Measurements from ENCODE around the gene LDB2. TPM values are rescaled to one million over a fixed set of nuclear protein-coding genes. Genes with fewer than 3 reads are reported as not detected.

LDB2 gene
- total RNA-seq, 4 donors from 2014 or later: 3.9 to 43.7 (median 7.8) TPM

- Histone ChIP-seq H3K27ac (no peak overlapping the region), H3K27me3 (no peaks in the 10 kb centered on the region), H3K36me3 (no peaks in the 10 kb centered on the region), H3K4me3 (no peak overlapping the region), H3K4me1 (no peaks in the 10 kb centered on the region), H3K9me3 (no peaks in the 10 kb centered on the region)
- no peak for DNase-seq
- TF ChIP-seq POLR2A (IDR thresholded peaks at IDR 0.05): no peak
- TF ChIP-seq, protein P1, sequence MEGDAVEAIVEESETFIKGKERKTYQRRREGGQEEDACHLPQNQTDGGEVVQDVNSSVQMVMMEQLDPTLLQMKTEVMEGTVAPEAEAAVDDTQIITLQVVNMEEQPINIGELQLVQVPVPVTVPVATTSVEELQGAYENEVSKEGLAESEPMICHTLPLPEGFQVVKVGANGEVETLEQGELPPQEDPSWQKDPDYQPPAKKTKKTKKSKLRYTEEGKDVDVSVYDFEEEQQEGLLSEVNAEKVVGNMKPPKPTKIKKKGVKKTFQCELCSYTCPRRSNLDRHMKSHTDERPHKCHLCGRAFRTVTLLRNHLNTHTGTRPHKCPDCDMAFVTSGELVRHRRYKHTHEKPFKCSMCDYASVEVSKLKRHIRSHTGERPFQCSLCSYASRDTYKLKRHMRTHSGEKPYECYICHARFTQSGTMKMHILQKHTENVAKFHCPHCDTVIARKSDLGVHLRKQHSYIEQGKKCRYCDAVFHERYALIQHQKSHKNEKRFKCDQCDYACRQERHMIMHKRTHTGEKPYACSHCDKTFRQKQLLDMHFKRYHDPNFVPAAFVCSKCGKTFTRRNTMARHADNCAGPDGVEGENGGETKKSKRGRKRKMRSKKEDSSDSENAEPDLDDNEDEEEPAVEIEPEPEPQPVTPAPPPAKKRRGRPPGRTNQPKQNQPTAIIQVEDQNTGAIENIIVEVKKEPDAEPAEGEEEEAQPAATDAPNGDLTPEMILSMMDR (IDR thresholded peaks at IDR 0.05): no peak
Observed at GRCh38 chr4:16505267-16505666, 393.2 kb downstream of the LDB2 start.

DNA sequence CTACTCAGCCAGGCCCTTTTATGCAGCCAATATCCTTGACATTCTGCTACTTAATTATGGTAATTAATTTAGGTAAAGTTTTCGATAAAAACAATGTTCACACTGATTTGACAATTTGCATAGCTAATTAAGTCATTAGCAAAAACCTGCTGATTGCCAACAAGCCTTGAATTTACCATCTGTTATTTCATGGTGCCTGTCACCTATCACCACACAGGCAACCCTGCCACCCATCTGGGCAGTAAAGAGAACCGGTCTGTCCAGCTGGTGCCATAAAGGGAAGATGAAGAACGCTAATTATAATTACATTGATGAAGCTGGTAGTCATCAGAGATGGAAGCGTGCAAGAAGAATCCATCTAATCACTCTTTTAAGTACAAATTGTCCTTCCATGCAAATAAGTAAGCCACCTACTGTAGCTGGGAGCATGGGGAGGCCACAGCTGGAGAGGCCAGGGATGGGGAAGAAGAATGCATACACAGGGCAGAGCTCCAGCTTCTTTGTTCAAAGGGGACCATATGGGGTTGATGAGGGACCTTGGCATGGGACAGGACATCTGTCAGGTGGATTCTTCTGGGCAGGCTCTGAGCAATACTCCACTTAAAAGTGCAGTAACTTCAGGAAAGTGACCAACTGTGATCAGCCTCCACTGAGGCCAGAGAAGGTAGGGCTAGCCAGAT lies 394.9 kb downstream of the LDB2 start:
- Histone ChIP-seq H3K27ac (no peak overlapping the region), H3K36me3 (no peaks in the 10 kb centered on the region), H3K4me1 (no peaks in the 10 kb centered on the region), H3K27me3 (no peaks in the 10 kb centered on the region), H3K4me3 (no peak overlapping the region), H3K9me3 (no peaks in the 10 kb centered on the region)
- no peak for TF ChIP-seq POLR2A (IDR thresholded peaks at IDR 0.05)
- TF ChIP-seq, protein P1 (IDR thresholded peaks at IDR 0.05): no peak
- DNase-seq: no peak

DNA sequence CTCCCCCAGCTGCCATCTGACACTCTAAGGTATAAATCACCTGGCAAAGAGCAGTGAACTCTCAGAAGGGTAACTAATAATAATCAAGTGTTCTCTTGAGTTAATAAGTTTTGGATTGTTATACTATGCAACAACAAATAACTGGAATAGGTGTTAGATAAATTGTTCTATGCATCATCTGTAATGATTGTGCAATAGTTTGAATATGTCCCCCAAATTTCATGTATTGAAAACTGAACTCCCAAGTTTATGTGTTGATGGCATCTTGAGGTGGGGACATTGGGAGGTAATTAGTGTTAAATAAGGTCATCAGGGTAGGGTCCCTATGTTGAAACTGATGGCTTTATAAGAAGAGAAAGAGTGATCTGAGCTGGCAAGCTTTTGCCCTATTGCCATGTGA lies 399.5 kb downstream of the LDB2 start:
- H3K4me3 ChIP-seq: no peak overlapping the region
- DNase-seq: no peak
- TF ChIP-seq, protein P1 (IDR thresholded peaks at IDR 0.05): no peak
- TF ChIP-seq POLR2A (IDR thresholded peaks at IDR 0.05): no peak

DNA sequence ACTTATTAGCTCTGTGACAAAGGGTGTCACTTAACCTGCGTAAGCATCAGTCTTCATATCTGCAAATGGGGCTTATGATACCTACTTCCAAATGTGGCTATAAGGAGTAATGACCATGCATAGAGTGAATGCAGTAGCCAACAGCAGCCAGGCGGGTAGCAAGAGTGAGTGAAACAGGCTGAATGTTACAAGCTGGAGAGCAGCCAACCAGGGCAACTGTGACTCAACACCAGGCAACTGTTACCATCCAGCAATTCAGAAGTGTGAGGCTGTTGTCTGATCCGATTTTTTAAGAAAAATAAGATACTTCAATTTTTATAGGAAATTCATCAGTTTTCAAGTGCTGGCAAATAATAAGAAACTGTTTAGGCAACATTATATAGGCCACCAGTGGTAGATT lies 401.9 kb downstream of the LDB2 start:
- DNase-seq: no peak
- Histone ChIP-seq H3K36me3 (no peaks in the 10 kb centered on the region), H3K4me1 (no peaks in the 10 kb centered on the region), H3K4me3 (no peak overlapping the region), H3K27me3 (no peaks in the 10 kb centered on the region), H3K9me3 (no peaks in the 10 kb centered on the region), H3K27ac (no peak overlapping the region)
- TF ChIP-seq, protein P1 (IDR thresholded peaks at IDR 0.05): no peak
- TF ChIP-seq POLR2A (IDR thresholded peaks at IDR 0.05): no peak

More for the DNA sequence above, 399.5 kb downstream of the LDB2 start:
- H3K27me3 ChIP-seq: no peaks in the 10 kb centered on the region
- H3K9me3 ChIP-seq: no peaks in the 10 kb centered on the region
- H3K36me3 ChIP-seq: no peaks in the 10 kb centered on the region
- H3K4me1 ChIP-seq: no peaks in the 10 kb centered on the region
- H3K27ac ChIP-seq: no peak overlapping the region

DNA sequence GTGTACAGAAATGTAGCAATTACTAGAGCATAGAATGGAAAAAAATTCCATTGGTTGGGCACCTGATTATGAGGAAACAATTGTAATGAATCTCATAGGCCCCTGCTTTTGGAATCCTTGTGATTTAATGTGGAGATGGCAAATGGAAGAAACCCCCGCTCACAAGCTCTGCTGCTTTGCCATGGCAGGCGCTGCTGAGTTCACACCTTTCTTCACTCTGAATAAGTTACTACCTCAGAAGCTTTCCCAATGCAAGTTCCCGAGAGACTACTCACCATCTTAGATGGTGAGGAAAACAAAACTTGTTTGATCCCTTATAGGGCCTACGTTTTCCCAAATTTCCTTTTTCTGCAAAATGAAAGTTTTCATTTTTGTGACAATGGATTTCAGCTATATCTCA lies 405.6 kb downstream of the LDB2 start:
- H3K27ac ChIP-seq: no peak overlapping the region
- no peak overlapping the region for H3K4me3 ChIP-seq
- no peaks in the 10 kb centered on the region for H3K9me3 ChIP-seq
- TF ChIP-seq POLR2A (IDR thresholded peaks at IDR 0.05): no peak
- TF ChIP-seq, protein P1 (IDR thresholded peaks at IDR 0.05): no peak
- H3K27me3 ChIP-seq: no peaks in the 10 kb centered on the region
- H3K4me1 ChIP-seq: no peaks in the 10 kb centered on the region
- DNase-seq: no peak
- no peaks in the 10 kb centered on the region for H3K36me3 ChIP-seq
